KOPT-K1 (cell line): ENCODE results near the gene AFF4.

Experiments used
- H3K27ac ChIP-seq: fragments of 200-600 bp; sonication (generic); 2 replicates; pipeline ENCODE4 v1.5.1; 2016; ENCODE audit warnings: antibody characterized with exemption, mild to moderate bottlenecking, low read depth, low read length; ENCODE audit not compliant: poor library complexity, severe bottlenecking
- H3K36me3 ChIP-seq: fragments of 200-600 bp; sonication (generic); 2 replicates; pipeline ENCODE4 v1.5.1; 2017; ENCODE audit warnings: antibody characterized with exemption, mild to moderate bottlenecking, low read length, moderate library complexity; ENCODE audit not compliant: insufficient read depth
- H3K9me3 ChIP-seq: fragments of 200-600 bp; sonication (generic); 2 replicates; pipeline ENCODE4 v1.5.1; 2017; ENCODE audit warnings: antibody characterized with exemption, low read length, mild to moderate bottlenecking; ENCODE audit not compliant: insufficient read depth, poor library complexity, severe bottlenecking

The AFF4 gene

DNA sequence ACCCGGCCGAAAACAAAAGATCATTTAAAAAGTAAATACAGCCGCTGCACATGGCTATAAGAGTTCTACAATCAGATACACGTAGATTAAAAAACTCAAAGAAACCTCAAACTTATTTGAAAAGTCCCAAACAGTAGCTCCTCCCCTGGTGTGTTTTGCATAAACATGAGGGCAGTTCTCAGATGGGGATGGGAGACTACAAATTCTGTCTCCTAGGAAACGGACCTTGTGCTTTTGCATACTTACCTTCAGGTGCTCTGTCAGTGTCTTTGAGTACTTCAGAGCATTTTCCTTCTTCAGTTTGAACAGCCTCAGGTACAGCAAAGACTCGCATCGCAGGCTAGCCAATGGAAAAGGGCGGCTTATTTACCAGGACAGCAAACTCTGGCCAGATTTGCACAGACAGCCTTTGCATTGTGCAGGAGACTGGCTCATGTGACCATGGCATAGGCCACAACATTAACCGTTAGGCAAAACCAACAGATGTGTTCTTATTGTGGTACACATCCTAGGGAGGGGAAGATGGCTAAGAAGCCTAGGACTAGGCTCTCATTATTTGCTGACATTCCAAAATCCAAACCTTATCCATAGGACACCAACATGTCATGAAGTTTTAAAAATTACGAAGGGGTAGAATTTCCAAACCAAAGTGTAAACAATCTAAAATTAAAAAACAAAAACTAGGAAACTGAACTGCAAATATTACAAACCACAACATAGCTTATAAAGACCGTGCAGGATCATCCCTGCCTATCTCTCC, 77.2 kb downstream of the AFF4 start:
- peaks cover 97% of the 10 kb centered on the region for H3K36me3 ChIP-seq
- no peaks in the 10 kb centered on the region for H3K9me3 ChIP-seq
- H3K27ac ChIP-seq, result no peak overlapping the region

DNA sequence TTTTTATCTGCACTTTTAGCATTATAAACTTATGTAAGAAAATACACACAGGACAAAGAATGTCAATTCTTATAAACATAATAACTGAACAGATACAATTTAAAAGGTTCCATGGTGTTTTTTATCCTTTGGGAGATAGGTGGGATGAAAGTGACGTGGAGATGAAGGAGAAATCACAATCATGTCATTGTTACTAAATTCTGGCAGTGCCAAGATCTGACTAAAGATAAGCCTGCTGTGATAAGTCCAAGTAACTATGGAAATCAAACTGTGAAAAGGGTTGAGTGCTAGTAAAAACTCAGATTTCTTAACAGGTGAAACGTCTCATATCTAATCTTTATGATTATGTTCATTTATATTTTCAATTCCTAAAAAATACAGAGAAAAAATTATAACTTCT, 78.9 kb downstream of the AFF4 start:
- Histone ChIP-seq H3K27ac (no peak overlapping the region), H3K36me3 (peaks cover 99% of the 10 kb centered on the region), H3K9me3 (no peaks in the 10 kb centered on the region)

DNA sequence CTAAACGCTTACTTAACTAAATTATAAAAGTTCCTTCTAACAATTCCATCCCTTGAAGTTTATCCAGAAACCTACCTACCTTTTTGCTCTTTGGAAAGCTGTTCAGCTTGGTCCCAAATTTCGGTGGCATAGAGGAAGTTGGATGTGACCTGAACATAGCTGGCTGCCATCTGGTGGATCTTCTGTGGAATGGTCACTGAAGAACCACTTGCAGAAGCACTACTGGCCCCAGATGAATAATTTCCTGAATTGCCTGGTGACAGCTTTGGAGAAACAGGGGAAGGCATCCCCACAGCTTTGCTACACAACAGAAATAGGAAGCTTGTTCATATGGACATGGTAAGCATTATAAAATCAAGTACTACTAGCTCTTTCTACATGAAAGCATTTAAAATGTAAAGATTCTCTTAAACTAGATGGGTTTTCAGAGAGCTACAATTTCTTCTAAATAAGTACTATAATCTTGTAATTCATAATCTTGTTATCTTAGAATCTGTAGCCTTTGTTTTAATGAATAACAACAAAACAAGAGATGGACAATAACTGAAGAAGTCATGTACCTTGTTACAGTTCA, 80.1 kb downstream of the AFF4 start:
- no peaks in the 10 kb centered on the region for H3K9me3 ChIP-seq
- H3K27ac ChIP-seq, result no peak overlapping the region
- peaks cover 99% of the 10 kb centered on the region for H3K36me3 ChIP-seq

DNA sequence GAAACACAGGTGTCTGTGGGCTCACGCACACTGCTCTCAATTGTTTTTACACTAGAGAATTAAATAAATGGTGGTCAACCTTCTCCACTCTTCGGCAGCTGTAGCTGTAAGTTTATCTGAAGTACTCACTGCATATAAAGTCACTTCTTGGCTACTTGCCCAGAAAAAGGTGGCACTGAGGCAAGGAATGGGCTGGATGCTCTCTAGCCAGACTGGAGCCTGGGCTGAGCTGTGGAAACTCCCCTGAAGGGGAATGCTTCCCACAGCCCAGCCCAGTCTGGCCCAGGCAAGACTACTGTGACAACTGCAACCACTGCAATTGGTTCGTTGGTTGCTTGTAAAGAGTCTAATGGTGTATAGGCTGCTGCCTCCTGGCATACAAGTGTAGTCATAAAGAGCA, 85.5 kb downstream of the AFF4 start:
- Histone ChIP-seq H3K27ac (no peak overlapping the region), H3K36me3 (peaks cover 95% of the 10 kb centered on the region), H3K9me3 (no peaks in the 10 kb centered on the region)

DNA sequence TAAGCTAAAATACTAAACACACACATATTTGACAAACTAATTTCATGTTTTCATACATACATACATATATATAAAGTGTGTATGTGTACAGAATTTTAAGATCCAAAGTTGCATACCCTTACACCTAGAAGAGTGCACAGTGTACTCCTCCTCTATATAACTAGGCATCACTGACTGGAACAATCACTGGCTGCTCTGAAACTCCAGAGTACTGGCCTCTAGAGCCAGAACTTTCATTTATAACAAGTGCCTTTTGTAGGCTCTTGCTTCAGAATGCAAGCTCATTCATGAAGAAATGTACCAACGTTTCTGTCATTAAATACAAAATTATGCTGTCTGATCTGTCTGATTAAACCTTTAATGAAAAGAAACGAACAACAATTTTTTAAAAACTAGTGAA, 86.0 kb downstream of the AFF4 start:
- Histone ChIP-seq H3K9me3 (no peaks in the 10 kb centered on the region), H3K27ac (no peak overlapping the region), H3K36me3 (peaks cover 95% of the 10 kb centered on the region)

DNA sequence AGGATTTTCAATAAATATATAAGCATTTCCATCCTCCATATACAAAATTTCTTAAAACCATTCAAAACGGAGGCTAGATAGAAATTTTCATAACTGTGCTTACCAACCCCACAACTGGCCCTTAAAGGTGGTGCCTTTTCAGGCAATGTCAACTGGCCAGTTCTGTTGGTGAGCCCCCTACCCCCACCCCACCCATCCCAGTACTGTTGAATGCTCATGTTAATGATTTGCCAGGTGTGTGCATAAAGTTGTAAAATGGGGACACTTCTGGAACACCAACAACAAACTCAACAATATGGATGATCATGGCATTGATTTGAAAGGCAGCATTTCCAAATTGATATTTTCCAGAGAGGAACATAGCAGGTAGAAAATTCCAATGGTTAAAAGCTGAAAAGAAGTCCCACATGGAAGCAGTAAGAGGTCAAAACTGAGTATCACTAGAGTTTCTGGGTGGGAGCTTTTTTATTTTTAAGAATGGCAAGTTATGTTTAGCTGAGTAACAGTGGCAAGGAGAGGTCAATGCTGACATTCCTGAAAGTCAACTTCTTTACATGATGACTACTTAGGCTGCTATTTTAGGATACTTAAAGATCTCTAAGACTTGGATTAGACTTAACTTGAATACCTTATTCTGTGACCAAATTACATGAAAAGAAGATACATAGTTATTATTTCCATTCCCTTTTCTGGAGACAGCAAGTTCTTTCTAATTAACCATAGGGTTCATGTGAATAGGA, 87.2 kb downstream of the AFF4 start:
- H3K9me3 ChIP-seq, result no peaks in the 10 kb centered on the region
- H3K27ac ChIP-seq, result no peak overlapping the region
- H3K36me3 ChIP-seq, result peaks cover 95% of the 10 kb centered on the region

DNA sequence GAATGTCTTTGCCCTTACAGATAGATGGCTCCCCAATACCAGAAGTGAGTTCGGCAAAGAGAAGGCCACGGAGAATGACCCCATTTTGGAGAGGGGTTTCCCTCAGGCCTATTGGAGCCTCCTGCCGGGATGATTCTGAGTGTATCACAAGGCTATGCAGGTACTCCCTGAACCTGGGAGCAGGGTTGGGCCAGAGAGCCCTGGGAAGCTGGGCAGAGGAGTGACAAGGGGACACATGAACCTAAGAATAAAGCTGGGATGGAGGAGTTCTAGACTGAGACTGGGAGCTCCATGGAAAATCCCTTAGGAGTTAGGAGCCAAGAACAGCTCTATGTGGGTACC, 89.5 kb downstream of the AFF4 start:
- no peak overlapping the region for H3K27ac ChIP-seq
- no peaks in the 10 kb centered on the region for H3K9me3 ChIP-seq
- H3K36me3 ChIP-seq, result peaks cover 93% of the 10 kb centered on the region

DNA sequence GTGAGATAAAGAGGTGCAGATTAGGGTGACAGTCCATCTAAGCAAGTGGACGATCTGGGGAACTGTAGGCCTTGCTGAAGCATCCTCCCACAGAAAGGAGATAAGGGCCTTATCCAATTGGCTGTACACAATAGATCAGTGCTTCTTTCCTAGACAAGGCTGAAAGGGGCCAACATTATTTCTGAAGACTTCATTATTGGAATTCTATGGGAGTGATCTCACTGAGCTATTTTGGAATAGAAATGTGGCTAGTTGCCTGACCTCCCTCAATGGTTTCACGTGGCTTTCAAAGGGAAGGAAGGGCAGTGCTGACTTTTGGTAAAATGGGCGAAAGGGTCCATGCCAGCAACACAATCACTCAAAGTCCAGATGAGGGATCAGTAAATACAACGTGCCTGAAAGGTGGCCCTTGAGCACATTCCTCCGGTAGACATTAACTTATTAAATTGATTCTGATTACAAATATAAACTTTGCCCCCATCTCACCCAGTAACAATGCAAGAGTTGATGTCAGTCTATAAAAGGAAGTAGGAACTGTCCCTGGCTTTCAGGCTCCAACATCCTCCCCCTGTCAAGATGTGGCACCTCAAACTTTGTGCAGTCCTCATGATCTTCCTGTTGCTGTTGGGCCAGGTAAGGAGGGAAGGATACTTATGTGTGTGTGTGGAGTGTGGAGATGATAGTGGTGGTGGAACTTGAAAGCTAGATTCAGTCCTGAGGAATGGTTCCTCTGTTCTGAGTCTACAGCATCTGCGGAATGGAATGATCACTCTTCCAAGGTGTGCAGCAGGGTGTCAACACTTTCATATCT, 90.1 kb downstream of the AFF4 start, which contains the start of gene LEAP2:
TSS of gene LEAP2 (plus strand) at position 550 of the 811 bp plus-strand sequence. CDS start at position 577, 27 bp downstream.
- H3K27ac ChIP-seq, result no peak within 1 kb of the TSS
- H3K36me3 ChIP-seq, result peaks cover 93% of the 10 kb centered on the region
- H3K9me3 ChIP-seq, result no peaks in the 10 kb centered on the region

DNA sequence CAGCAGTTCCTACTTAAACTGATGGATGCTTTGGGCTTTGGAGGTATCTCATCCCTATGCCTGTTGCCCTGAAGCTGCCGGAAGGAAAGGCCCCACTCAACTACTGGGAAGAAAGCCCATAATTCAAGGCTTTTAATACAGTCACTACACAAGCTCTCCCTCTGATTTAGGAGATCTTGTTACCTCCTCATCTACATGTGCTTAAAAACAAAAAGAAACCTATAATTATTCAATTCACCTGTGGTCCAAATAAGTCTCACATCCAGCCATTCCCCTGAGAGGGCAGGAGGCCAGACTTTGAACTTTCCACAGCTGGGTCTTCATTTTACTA, 90.7 kb downstream of the AFF4 start:
- Histone ChIP-seq H3K9me3 (no peaks in the 10 kb centered on the region), H3K27ac (no peak overlapping the region), H3K36me3 (peaks cover 93% of the 10 kb centered on the region)

DNA sequence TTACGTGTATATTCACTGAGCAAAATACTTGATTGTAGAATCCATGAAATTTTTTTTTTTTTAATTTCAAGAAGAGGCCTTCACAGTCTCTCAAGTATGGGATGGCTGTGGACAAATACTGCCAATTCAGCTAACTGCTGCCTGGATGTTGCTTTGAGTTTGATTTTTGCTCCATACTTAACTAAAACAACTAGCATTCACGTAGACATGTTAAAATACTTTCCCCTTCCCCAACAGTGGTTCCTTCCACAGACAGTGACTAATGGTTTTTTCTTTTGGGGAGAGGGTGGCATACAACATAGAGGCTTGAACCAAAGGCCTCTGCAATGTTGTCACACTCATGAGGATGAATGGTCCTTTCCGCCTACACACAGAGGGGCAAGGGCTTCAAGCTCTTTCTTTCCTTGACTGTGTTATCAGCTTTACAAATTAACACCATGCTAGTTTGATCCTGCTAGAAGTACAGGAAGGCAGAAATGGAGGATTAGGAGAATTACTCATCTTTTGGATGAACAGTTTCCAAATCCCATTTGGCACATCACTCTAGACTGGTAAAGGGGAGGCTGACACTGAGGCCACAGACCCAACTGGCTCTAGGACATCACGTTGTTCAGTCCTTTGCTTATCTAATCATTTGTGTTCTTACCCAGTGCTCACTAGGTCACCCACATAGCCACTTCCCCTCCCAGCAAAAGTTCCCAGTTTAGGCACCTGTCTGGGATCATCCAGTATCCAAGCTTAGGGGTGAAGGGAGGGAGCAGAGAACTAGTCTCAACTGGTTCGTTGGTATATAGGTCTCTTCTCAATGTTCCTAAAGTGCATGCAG, 91.8 kb downstream of the AFF4 start:
- Histone ChIP-seq H3K9me3 (no peaks in the 10 kb centered on the region), H3K27ac (no peak overlapping the region), H3K36me3 (peaks cover 88% of the 10 kb centered on the region)

DNA sequence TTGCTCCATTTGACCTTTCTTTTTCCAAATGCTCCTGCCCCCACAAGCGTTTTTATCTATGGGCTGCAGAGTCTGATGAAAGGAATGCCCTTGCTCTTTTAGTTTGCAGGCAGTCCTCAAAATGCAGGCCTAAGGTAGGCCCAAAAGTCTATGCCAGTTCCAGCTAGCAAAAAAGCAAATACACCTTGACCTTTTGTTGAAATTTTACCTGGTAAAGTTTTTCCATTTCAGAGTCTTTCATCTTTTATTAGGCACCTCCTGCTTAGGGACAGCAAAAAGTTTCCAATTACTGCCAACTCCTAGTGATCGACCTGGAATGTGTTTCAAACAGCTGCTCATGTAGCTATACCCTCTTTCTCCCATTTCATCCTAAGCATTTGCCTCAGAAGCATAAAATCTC, 92.6 kb downstream of the AFF4 start:
- Histone ChIP-seq H3K27ac (no peak overlapping the region), H3K36me3 (peaks cover 80% of the 10 kb centered on the region), H3K9me3 (no peaks in the 10 kb centered on the region)

DNA sequence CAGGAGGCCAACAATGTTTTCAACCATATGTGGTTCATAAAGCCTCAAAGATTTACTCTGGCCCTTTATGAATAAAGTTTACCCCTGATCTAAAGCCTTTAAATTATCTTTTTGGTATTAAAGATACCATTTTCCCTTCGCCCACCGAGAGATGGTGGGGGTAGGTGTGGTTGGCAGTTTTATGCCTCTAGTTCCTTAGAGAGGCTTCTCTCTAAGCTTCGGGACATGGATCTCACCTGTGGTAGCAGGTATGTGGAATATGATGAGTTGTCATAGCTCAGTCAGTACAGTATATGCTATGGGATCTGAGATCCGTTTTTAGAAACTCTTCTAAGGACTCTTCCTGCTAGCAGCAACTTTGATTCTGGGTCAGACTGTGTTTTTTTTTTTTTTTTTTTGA, 94.7 kb downstream of the AFF4 start:
- H3K36me3 ChIP-seq, result peaks cover 62% of the 10 kb centered on the region
- H3K27ac ChIP-seq, result no peak overlapping the region
- no peaks in the 10 kb centered on the region for H3K9me3 ChIP-seq

DNA sequence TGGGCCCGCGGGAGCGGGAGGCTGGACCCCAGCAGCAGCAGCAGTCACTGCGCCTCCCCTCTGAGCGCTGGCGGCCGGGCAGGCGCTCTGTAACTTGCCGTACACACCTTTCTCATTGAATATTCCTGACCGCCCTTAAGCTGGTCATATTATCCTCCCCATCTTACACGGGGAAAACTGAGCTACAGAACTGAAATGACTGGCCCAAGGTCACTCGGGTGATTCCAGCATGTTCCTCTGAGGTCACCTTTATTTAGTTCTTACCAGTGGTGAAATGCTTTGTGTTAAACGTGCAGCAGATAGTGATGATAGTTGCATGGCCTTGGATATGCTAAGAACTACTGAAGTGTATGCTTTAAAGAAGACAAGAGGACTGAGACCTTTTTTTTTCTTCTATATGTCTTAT, 96.4 kb downstream of the AFF4 start:
- peak overlapping the region; percentile 71 for H3K27ac ChIP-seq
- H3K9me3 ChIP-seq, result no peaks in the 10 kb centered on the region

DNA sequence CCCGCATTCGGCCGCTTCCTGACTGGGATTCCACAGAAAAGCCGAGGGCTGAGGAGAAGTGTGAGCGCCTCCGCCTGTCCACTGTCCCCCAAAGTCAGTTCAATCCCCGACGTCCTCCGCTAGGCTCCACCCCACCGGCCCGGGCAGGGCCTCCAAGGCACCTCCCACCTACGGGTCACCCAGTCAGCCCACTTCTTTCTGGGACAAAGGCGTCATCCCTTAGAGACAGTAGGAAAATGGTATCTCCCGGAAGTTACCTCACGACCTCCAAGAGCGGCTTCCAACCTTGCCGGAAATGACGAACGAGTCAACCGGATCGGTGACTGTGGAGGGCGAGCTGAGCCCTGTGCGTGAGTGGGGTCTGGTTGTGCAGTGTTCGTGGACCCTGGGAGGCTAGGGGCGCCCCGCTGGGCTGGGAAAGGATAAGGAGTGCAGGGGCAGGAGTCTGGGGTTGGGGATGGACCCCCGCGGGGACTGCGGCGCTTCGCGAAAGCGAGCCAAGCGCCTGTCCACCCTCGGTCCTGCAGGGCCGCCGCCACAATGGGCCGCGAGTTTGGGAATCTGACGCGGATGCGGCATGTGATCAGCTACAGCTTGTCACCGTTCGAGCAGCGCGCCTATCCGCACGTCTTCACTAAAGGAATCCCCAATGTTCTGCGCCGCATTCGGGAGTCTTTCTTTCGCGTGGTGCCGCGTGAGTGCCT, 96.9 kb downstream of the AFF4 start, which contains the start of the genes GDF9 and UQCRQ:
TSS of gene GDF9 (minus strand) at position 128 of the 704 bp plus-strand sequence. CDS start 1,936 bp downstream, outside the sequence.
TSS of gene UQCRQ (plus strand) at position 301 of the 704 bp plus-strand sequence. CDS start at position 541, 240 bp downstream.
- Histone ChIP-seq H3K36me3 (peaks cover 39% of the 10 kb centered on the region), H3K27ac (peak within 1 kb of the TSS; percentile 71), H3K9me3 (no peaks in the 10 kb centered on the region)

More for the DNA sequence above, 96.4 kb downstream of the AFF4 start:
- peaks cover 45% of the 10 kb centered on the region for H3K36me3 ChIP-seq
